Ovary (tissue), 3 donors: Measurements from ENCODE around the gene TCEAL1.

Source experiments
- EP300 ChIP-seq: sonication (generic); formaldehyde crosslinking; IDR thresholded peaks from one replicate; pipeline ENCODE4 v1.6.1; 2017; ENCODE audit warnings: antibody characterized with exemption
- POLR2A ChIP-seq: fragments of 450-650 bp; IDR thresholded peaks from one replicate; pipeline ENCODE4 v1.6.1; 2017; ENCODE audit warnings: antibody characterized with exemption, mild to moderate bottlenecking, moderate library complexity
- TF ChIP-seq, protein P1 (sequence below), 3 donors: fragments of 450-650 bp in 2 of 3; fragments of 200-600 bp in 1 of 3; IDR thresholded peaks; one replicate each; pipeline versions ENCODE4 v1.5.1 to v1.8.0; 2016 to 2022; ENCODE audit warnings: antibody characterized with exemption in 3 of 3, mild to moderate bottlenecking in 1 of 3
- donor health status: DM: no; HTN: no; CAD: no.

- TF ChIP-seq, protein P1, sequence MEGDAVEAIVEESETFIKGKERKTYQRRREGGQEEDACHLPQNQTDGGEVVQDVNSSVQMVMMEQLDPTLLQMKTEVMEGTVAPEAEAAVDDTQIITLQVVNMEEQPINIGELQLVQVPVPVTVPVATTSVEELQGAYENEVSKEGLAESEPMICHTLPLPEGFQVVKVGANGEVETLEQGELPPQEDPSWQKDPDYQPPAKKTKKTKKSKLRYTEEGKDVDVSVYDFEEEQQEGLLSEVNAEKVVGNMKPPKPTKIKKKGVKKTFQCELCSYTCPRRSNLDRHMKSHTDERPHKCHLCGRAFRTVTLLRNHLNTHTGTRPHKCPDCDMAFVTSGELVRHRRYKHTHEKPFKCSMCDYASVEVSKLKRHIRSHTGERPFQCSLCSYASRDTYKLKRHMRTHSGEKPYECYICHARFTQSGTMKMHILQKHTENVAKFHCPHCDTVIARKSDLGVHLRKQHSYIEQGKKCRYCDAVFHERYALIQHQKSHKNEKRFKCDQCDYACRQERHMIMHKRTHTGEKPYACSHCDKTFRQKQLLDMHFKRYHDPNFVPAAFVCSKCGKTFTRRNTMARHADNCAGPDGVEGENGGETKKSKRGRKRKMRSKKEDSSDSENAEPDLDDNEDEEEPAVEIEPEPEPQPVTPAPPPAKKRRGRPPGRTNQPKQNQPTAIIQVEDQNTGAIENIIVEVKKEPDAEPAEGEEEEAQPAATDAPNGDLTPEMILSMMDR (IDR thresholded peaks at IDR 0.05), result no peak
- TF ChIP-seq POLR2A, result no peak
- no peak for TF ChIP-seq EP300
Observed at GRCh38 chrX:103624111-103624510, 4.7 kb upstream of the TCEAL1 start.
